HG03439 (cell line): Measurements from ENCODE around the gene USPL1.
A peak's percentile ranks its signal among the peaks of the same experiment; 100 is the strongest.
"Not testable (repeated sequence)": the region's sequence is repeated elsewhere in the genome, so short reads cannot be mapped to it uniquely, and the experiment has no call there.

Experiments
- ATAC-seq: cut with Tn5 transposase; IDR thresholded peaks from one replicate; pipeline ENCODE4 v1.9.1; 2021; ENCODE audit warnings: mild to moderate bottlenecking, moderate library complexity; ENCODE audit not compliant: unreplicated experiment

The USPL1 gene

DNA sequence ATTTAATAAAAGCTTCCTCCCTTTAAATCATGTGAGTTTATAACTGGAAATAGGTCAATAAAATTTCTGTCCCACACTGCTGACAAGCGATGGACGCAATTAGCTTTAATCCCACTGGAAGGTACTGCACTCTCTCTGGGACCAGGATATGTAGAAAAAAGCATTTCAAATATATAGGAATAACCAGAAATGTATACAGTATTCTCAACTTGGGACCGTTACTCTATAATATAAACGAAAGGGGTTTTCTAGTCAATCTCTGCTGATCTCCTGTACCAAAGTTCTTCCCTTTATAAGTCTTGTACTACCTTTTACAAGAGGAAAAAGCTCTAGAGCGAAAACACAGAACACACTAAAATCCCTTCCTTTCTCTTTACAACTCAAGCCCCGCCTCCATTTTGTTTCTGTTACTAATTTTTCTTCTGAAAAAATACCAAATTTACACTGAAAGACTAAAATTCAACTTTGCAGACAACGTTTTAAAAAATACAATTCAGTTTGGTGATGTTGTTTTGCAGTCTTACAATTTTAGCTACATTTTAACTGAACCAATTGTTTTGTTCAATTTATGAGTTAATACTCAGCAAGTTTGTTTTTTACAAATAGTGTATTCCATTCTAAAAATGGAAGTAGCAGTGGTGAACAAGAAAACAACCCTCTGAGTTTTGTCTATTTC, 1.7 kb upstream of the USPL1 start:
- ATAC-seq = no peak

DNA sequence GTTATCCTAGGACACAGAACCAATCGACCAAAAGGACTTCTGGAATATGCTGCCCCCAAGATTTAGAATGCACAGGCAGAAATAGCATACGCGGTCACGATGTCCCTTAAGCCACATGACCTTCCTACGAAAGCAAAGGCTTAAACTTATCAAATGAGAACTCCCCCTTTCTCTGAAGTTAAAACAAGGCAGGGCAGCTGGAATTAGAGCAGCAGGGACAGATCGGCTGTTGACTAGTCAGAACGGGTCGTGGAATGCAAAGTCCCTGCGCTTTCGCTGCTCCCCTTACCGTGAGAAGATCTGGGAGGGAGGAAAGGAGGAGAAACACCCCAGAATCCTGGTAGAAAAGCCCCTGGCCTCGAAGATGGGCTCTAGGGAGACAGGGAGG, 799 bp upstream of the USPL1 start:
- peak; percentile 25 for ATAC-seq

DNA sequence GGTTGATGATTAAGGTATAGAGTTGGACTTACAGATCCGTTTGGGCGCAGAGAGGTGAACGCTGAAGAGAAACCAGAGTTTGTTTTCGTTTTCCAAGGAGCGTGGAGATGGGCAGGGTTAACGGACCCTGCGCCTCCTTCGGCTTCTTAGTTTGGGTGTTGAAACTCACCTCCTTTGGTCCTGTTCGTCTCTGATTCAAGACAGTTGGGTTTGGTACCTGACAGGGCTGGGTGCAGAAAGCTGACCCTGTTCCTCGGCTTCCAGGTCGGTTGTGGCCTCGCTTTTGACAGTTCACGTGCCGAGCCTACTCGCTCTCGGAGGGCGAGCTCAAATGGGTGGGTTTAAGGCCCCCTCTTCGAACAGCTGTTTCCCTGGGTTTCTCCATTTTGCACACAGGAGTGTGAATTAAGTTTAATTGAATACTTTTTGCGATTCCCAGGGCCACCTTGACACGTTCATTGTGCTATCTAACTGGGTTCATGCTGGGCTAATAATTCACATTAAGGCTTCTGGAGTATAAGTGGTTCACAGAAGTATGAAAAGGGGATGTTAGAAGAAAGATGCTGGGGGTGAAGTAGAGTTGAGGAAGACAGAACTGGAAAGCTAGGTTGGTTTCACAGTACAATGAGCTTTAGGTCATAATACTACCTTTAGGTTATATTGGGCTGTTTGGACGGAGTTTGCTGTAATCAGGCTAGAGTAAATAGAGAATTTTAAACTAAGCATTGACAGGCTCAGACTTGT, 638 bp downstream of the USPL1 start:
- no peak for ATAC-seq

DNA sequence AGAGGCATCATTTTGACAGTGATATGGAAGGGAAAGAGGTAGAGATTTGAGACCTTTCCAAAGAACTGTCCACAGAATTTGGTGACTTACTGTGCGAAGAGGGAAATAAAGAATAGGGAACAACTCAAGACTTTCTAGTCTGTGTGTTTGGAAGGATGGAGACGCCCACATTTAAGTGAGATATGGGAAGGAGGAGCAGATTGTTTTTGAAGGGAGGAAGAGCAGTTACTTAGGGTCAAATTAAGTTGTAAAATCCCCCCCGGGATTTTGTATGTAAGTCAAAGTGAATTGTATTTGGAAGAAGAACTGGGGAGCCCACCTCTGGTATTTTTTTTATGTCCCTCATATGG, 1.2 kb downstream of the USPL1 start:
- no peak for ATAC-seq

DNA sequence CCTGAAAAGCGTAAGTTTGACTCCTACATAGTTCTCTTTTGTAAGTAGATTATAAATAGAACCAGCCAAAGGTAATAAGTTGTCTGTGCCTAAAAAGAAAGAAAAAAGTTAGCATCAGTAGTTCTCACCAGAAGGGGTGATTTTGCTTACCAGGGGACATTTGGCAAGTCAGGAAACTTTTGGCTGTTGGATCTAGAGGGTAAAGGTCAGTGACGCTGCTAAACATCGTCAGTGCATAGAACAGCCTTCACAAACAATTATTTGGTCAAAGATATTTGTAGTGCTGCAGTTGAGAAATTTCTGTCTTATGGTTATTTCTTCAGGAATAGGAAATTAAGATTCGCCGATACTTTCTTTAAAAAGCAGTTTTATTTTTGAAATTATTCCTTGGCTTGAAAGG, 2.0 kb downstream of the USPL1 start:
- ATAC-seq = no peak

DNA sequence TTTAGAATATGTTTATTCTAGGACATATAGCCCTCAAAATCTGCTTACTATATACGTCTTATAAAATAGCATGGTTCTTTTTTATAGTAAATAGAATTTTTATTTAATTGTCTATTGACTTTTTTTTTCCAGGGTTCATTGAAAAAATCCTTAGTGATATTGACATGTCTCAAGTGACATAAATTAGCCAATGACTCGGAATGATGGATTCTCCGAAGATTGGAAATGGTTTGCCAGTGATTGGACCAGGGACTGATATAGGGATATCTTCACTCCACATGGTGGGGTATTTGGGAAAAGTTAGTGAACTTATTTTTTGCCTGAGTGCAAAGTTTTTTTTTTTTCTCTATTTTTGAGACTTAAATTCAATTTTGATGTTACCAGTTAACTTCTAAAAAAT, 3.2 kb downstream of the USPL1 start:
- ATAC-seq = no peak

DNA sequence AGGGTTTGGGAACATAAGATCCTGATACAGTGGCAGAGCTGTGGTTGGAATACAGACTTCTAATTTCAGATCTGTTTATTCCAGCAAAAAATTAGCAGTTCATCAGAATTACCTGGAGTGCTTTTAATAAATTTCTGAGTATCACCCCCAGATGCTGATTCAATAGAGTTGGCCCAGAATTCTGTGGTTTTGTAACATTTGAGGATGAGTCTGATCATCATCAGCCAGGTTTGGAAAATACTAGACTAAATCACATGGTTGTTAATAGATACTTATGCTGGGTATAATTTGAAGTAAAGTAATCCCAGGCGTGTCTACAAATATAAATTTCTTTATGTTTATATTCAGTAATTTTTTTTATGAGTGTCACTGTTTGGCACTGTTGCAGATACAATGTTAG, 4.8 kb downstream of the USPL1 start:
- no peak for ATAC-seq

DNA sequence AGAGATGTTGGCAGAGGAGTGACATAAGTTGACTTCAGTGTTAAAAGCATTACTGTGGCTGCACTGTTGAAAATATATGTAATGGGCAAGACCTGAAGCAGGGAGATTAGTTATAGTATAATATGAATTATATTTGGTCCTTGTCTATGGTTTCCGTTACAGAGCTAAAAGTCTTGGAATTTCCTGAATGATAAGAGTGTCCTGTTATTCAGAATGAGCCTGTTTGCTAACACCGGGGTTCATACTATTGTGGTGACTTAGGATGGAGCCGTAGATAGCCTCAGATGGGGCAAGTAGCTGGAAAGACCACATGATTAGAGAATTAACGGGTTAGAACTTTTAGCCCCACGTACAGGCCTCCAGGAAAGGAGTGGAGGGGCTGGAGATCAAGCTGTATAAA, 5.7 kb downstream of the USPL1 start:
- no peak for ATAC-seq

DNA sequence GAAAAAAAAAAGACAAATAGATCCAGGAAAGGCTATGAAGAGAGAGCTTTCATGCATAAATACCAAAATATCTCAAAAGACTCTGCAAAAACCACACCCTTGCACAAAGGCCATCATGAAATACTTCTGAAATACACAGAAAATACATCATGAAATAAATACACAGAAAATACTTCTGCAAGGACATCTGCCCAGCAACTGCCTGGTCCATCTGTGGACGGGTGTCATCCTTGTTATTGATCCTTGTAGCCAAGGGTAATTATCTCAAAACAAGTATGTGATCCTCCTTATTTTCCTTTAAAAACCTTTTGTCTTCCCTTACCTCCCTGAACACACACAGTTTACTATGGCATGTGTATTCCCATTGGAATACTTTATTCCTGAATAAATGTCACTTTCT, 6.9 kb downstream of the USPL1 start:
- no peak for ATAC-seq

DNA sequence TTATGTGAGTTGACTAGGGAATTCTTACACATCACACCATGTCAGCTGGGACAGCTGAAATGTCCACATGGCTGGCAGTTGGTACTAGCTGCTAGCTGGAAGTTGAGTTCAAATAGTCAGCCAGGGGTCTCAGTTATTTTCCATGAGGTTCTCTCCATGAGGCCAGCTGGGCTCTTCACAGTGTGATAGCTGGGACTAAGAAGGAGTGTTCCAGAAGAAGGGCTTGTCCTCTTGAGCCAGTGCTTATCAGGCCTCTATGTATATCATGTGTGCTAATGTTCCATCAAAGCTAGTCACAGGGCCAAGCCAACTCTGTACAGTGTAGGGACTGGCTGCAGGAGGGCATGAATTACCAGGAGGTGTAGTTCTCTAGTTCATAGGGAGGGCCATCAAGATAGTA, 11.8 kb downstream of the USPL1 start:
- ATAC-seq = no peak

DNA sequence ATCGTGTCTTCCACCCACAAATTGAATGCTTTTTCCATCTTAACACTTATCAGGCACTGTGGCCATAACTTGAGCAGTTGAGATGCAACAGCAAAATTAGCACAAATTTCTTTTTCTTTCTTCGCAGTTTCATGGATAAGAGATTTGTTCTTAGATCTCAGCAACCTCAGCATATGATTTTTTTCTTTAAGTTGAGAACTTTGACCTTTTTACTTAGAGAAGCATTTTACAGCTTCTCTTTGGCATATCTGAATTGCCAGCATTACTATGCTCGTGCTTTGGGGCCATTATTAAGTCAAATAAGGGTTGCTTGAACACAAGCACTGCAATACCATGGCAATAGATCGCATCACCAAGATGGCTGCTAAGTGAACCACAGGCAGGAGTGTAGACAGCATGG, 16.1 kb downstream of the USPL1 start:
- ATAC-seq = no peak

DNA sequence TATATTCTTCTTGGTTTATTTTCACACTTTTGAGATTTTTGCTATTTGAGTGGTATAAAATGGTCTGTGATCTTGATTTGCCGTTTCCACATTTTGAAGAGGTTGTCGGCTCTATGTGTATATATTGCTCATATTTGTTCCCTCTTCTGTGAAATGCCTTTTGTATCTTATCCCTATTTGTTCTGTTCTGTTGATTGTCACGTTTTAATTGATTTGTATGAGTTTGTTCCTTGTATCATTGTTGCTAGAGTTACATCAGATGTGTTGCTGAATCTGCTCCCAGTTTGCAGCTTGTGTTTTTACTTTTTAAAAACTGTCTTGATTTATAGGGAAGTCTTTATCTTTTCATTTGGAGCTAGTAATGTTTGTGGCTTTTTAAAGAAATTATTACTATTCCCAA, 17.1 kb downstream of the USPL1 start:
- ATAC-seq = no peak

DNA sequence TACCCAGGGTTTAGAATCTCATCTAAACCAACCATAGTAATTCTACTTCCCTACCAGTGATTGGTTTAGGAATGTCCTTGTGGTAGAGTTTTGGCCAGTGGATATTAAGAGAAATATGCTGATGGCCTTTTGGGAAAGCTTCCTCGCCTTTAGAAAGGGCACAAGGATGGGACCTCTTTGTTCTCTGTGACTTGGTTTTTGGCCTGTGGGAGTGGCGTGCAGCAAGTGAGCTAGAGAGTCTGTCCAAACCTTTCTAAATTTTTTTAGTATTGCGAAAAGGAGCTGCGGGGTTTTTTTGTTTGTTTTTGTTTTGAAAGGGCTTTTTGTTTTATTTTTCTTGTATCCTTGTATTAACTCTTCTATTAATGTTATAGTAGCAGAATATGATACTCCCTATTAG, 20.6 kb downstream of the USPL1 start:
- ATAC-seq = no peak

DNA sequence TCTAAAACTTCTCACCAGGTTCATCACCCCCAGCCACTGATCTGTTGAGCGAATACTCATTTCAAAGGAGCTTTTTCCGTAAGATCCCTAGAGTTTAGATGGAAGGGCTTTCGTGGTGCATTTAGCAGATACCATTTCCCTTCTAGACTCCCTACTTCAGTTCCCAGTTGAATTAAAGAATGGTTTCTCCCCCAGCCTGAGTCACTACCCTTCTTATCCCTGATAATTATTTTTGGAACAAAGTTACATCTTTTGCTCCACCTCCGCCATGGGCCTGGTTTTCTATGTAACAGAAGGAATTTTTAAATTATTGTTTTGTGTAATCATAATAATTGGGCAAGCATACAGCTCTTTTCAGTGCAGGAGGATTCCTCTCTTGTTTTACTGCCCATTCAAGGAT, 22.0 kb downstream of the USPL1 start:
- ATAC-seq = no peak

DNA sequence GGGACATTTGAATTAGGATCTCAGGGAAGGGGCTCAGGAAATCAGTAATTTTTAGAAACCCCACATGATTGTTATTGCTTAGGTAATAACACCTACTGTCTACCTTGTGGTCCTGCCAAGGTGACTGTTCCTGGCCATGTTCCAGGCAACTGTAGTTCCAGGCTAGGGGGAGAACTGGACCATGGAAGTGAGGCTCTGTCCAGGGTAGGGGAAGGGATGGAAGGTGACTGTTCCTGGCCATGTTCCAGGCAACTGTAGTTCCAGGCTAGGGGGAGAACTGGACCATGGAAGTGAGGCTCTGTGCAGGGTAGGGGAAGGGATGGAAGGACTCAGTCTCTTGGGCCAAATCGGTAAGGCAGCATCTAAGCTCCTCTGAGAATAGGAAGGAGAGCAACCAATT, 23.5 kb downstream of the USPL1 start:
- ATAC-seq = not testable (repeated sequence)

DNA sequence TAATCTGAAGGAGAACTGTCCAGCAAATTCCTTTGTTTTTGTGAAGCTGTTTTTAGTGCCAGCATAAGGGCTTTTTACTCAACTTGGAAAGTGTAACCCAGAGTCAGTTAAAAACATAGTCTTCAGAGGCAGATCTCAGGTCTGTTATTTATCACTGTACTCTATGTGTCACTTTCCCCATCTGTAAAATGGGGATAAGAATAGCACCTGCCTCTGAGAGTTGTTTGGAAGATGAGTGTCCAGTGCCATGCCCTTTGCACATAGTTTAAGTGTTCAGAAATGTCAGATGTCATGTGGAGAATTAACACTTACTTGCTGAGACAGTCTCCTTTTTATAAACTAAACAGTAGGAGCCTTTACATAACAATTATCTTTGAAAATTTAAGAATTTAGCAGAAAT, 27.9 kb downstream of the USPL1 start:
- ATAC-seq = no peak

DNA sequence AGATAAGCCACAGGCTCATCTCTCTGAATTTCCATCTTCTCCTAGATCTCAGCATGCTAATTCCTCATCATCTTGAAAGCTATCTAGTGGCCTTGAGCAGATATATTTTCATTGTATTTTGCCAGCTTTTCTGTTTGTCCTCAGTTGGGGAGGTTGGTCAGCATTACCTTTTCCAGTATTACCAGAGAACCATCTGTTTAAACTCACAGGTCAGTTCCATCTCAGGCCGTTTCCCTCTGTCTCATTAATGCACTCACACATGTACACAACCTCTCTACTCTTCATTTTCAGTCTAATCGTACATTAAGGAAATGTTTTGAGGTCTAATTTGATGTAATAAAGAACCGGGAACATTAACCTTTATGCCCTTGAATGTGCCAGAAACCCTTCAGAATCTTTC, 29.7 kb downstream of the USPL1 start:
- no peak for ATAC-seq

DNA sequence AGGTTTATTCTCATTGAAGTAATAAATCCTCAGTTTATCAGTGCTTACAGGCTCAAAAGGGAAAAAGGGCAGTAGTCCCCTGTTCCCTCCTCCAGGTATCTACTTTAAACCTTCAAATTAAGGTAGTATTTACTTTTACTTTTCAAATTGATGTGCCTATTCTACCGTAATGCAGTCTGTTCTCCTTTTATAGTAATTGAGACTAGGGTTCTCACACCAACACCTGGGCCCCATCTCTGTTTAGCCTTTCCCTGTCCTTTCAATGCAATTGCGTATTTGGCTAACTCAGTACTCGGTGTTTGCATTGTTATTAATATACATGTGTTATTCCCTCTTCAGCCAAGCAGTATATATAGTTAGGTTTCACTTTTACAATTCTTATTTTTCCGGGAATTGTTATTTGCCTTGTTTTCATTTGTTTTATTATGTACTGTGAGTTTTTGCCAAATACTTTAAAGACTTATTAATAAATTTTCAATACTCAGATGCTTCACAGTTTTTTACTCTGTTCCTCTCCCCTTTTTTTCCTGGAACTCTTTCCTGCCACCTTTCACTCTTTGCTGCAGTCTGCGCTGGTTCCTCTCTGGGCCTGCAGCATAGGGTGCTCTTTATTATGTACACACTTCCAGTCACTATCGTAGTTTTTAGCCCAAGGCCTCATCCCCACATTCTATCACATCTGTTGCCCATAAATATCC, 30.3 kb downstream of the USPL1 start:
- ATAC-seq = no peak

DNA sequence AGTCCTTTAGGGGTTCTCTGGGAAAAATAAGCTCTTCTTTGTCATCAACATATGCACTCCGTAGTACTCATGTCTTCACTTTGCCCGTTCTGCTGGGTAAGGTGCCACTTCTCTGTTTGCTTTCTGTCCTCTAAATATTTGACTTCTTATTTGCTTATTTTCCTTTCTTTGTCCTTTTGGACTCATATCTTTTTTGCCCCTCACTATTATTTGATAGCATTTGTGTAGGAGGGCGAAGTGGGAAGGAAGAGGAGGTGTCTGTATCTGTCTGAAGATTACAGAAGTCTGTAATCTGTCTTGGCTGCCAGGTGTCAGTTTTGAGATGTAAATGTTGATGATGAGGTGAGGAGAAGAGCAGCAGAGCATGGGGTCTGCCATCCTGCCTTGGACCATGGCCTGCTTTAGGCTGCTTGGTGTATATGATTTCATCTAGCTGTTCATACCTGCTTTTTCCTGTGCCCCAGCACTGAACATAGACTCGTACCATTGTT, 30.8 kb downstream of the USPL1 start:
- ATAC-seq = no peak

DNA sequence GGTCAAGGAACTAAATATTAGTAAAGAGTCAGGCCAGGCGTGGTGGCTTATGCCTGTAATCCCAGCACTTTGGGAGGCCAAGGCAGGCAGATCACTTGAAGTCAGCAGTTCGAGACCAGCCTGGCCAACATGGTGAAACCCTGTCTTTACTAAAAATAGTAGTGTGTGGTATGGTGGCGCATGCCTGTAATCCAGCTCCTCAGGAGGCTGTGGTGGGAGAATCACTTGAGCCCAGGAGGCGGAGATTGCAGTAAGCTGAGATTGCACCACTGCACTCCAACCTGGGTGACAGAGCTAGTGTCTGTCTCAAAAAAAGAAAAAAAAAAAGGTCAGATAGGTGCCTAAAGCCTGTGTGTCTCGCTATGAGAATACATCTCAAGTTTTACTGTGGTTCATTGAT, 33.9 kb downstream of the USPL1 start:
- ATAC-seq = not testable (repeated sequence)

DNA sequence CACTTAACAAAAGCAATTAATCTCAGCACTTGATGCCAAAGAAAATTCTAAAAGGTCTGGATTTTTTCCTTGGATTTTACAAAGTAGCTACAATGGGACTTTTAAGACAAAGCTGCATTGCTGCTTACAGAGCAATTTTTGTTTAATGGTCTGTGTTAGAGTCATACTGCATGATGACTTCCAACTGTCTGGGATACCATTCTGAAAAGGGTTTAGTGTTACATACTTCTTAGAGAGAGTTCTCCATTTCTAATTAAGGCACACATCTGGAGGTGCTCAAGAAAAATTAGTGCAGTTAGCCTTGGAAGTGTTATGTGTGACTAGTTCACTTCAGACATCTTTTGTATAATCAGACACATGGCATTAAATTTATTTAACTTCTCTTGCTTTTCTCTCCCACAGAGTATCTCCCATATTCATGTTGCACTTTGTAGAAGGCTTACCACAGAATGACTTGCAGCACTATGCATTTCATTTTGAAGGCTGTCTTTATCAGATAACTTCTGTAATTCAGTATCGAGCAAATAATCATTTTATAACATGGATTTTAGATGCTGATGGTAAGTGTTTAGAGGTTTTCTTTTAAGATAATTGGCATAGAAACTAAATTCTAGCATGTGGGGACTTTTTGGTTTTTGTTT, 35.1 kb downstream of the USPL1 start:
- no peak for ATAC-seq

DNA sequence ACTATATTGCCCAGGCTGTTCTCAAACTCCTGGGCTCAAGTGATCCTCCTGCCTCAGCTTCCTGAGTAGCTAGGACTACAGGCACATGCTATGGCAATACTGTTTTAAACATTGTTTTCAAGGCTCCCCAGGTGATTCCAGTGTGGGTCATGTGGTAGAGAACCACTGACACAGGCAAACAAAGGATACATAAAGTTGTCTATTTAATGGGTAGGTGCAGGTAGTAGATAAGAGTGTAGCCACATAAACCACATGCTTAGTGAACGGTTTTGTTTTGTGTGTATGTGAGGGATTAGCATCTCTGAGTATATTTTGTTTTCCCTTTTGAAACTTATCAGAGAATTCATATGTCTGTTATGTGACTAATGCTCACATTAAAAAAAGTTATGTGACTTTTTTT, 36.7 kb downstream of the USPL1 start:
- no peak for ATAC-seq
